Coronary artery (tissue), 2 donors: ENCODE results near the gene SLC30A10.
"Not testable (repeated sequence)": the region's sequence is repeated elsewhere in the genome, so short reads cannot be mapped to it uniquely, and the experiment has no call there.

Experiments used
- DNase-seq: peaks from one replicate; pipeline ENCODE4 v3.0.0-alpha.2; 2017; ENCODE audit warnings: low spot score
- H3K27ac ChIP-seq, 2 donors: fragments of 200-600 bp; sonication (generic); one replicate each; pipeline ENCODE4 v1.5.1; 2016 to 2019
- H3K4me3 ChIP-seq: fragments of 200-600 bp; sonication (generic); 2 replicates; pipeline ENCODE4 v1.5.1; 2016; ENCODE audit warnings: mild to moderate bottlenecking, moderate library complexity
- TF ChIP-seq, protein P1 (sequence below): fragments of 200-600 bp; sonication (generic); IDR thresholded peaks from one replicate; pipeline ENCODE4 v1.5.1; 2019; ENCODE audit warnings: antibody characterized with exemption

Gene SLC30A10

DNA sequence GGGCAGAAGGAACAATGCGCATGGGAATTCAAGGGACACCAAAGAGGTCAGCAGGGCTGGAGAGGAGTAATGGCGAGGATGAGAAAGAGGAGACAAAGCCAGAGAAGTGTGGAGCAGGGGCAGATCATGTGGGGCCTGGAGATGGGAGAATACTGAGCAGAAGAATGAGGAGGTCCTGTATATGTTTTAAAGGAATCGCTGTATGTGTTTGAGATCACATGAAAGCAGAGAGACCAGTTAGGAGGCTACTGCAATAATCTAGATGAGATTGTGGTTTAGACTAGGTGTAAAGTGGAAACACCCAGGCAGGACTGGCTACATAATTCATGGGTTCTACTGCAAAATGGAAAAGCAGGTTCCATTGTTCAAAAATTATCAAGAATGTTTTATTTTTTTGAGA, 33.3 kb upstream of the SLC30A10 start:
- no peak overlapping the region for H3K4me3 ChIP-seq
- no peak for DNase-seq
- TF ChIP-seq, protein P1, sequence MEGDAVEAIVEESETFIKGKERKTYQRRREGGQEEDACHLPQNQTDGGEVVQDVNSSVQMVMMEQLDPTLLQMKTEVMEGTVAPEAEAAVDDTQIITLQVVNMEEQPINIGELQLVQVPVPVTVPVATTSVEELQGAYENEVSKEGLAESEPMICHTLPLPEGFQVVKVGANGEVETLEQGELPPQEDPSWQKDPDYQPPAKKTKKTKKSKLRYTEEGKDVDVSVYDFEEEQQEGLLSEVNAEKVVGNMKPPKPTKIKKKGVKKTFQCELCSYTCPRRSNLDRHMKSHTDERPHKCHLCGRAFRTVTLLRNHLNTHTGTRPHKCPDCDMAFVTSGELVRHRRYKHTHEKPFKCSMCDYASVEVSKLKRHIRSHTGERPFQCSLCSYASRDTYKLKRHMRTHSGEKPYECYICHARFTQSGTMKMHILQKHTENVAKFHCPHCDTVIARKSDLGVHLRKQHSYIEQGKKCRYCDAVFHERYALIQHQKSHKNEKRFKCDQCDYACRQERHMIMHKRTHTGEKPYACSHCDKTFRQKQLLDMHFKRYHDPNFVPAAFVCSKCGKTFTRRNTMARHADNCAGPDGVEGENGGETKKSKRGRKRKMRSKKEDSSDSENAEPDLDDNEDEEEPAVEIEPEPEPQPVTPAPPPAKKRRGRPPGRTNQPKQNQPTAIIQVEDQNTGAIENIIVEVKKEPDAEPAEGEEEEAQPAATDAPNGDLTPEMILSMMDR: no peak
- no peak overlapping the region for H3K27ac ChIP-seq

DNA sequence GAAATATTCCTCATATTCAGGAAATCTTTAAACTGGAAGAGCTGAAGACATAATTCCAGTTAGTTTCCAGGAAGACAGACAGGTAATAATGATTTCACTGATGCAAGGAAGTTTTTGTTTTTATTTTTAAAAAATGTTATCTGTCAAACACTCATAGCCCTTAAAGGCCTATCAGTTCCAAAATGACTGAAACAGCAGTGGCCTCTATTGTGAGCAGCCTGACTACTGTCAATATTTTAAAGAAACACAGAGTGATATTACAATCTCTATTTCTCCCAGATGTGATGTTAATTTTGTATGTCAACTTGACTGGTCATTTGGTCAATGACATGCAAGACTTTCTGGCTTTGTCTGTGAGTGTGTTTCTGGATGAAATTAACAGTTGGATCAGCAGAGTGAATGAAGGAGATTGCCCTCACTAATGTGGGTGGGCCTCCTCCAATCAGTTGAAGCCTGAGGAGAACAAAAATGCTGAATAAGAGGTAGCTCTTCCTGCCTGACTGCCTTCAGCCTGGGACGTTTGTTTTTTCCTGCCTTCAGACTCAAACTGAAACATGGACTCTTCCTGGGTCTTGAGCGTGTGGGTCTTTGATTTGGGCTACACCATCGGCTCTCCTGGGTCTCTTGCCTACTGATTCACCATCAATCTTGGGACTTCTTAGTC, 31.3 kb upstream of the SLC30A10 start:
- no peak for DNase-seq
- TF ChIP-seq, protein P1: no peak
- Histone ChIP-seq H3K4me3 (no peak overlapping the region), H3K27ac (no peak overlapping the region)

DNA sequence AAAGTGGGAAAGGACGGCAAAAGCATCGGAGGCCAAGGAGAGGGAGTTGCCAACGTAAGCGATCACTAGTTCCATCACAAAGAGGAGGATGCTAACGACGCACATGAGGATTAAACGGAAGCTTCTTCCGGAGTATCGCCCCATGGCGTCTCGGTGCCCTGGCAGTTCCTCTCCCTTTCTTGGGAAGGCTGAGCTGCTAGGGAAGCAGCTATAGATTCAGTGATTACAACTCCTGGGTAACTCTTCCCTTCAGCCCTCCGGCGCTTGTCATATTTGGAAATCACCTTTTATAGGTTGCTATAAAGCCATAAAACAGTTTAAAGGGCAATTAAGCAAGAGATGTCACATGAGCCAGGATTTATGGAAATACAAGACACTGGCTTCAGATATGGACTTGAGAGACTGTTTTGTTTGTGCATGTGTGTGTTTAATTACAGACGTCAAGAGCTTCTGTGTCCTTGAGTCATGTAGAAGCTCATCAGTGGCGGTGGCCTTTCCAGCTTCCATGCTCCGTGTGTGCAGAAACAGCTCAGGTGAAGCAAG, 30.6 kb upstream of the SLC30A10 start:
- Histone ChIP-seq H3K27ac (no peak overlapping the region), H3K4me3 (no peak overlapping the region)
- DNase-seq: no peak
- TF ChIP-seq, protein P1: no peak

DNA sequence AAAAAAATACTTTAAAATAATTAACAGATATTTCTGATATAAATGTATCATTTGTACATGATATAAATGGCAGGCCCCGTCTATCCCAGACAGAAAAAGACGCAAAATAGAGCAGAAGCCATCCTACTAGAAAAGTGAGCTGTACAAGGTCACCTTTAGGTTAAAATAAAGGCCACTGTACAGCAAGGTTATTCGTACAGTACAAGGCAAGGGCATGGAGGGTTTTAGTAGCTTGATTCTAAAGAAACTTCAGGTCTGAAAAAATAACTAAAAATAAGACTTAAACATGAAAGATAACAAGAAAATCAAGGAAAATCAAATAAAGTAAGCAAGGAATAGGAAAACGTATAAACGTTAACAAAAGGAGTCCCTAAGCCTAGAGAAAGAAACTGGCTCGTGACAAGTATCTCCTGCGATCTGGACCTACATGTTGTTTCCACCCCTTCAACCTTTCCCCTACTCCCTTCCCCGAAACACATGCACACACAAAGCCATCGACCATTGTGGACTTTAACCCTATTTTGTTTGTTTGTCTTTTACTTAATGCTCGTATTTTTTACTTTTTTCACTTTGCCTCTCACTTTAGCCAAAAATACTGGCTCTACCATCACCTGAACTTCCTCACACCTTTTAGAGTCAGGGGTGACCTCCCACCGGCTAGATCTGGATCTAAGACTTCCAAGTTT, 26.5 kb upstream of the SLC30A10 start:
- H3K4me3 ChIP-seq: no peak overlapping the region
- no peak for DNase-seq
- H3K27ac ChIP-seq: no peak overlapping the region
- TF ChIP-seq, protein P1: no peak

DNA sequence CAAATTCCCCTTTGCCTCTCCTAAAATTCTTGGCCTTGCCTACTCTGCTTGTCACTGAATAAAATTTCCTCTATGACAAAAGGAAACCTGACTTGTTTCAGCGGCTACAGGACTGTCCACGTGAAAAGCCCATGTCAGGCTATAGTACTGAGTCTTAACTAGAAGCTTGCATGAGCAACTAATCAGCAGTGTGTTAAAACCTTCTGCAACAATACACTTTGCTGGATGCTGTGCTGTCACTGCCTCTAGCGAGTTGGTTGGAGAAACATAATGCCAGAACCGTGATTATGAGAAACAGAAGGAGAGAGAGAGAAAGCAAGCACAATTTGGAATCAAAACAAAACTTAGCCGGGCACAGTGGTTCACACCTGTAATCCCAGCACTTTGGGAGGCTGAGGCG, 25.7 kb upstream of the SLC30A10 start:
- TF ChIP-seq, protein P1: no peak
- no peak overlapping the region for H3K27ac ChIP-seq
- no peak overlapping the region for H3K4me3 ChIP-seq
- no peak for DNase-seq

DNA sequence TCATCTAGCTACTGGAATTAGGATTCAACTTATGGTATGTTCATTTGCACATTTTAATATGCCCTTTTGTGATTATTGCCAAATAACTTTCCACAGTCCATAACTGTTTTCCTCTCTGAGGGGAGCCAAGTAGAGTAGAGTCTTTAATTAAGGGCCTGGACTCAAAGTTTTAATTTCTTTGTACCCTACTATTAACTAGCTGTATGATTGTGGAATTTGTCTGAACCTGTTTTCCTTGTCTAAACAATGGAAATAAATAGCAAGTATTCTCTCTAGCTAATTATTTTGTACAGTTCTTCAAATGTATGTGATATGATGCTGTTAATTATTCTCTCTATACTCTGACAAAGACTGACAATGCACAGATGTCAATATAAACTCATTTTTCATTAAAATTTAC, 24.0 kb upstream of the SLC30A10 start:
- no peak for DNase-seq
- no peak overlapping the region for H3K4me3 ChIP-seq
- H3K27ac ChIP-seq: no peak overlapping the region
- TF ChIP-seq, protein P1: no peak

DNA sequence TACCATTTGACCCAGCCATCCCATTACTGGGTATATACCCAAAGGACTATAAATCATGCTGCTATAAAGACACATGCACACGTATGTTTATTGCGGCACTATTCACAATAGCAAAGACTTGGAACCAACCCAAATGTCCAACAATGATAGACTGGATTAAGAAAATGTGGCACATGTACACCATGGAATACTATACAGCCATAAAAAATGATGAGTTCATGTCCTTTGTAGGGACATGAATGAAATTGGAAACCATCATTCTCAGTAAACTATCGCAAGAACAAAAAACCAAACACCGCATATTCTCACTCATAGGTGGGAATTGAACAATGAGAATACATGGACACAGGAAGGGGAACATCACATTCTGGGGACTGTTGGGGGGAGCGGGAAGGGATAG, 20.9 kb upstream of the SLC30A10 start:
- not testable (repeated sequence) for DNase-seq, H3K4me3 ChIP-seq, H3K27ac ChIP-seq

DNA sequence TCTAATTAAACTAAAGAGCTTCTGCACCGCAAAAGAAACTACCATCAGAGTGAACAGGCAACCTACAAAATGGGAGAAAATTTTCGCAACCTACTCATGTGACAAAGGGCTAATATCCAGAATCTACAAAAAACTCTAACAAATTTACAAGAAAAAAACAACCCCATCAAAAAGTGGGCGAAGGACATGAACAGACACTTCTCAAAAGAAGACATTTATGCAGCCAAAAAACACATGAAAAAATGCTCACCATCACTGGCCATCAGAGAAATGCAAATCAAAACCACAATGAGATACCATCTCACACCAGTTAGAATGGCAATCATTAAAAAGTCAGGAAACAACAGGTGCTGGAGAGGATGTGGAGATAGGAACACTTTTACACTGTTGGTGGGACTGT, 20.4 kb upstream of the SLC30A10 start:
- not testable (repeated sequence) for H3K27ac ChIP-seq, DNase-seq, H3K4me3 ChIP-seq
